ENCODE measurements around the gene DNAAF8.

The DNAAF8 gene

DNA sequence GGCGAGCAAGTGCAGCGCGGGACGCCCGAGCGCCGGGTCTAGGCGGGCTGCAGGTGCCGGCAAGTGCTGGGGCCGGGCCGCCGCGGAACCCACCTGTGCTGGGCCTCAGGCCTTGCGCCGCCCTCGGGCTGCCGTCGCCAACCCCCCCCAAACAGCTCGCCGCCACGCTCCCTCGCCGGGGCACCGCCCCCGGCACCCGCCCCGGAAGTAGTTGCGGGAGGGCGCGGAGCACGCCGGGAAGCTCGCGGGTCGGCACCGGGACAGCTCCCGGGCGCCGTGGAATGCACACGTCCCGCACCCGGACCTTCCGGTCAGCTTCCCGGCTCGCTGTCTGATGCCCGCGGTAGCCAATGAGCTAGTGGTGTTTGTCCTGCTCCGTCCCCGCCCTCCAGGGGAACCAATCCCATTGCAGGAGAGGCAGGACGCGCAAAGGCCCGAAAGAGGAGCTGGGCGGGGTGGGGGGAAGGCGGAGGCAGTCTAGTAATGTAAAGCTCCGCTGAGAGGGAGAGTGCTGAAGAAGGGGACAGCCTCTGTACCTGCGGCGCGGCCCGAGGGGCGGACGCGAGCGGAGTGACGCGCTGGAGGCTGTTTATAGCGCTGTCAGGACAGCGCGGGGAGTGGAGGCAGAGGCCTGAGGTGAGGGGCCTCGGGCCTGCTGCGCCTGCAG lies at the start of gene DNAAF8, which contains the start of gene ANKS3:
Gene DNAAF8, plus strand, starts transcription at position 475 of the 667 bp plus-strand sequence. CDS start 1,978 bp downstream, outside the sequence.
Gene ANKS3, minus strand, starts transcription at position 209 of the 667 bp plus-strand sequence. CDS start 4,122 bp downstream, outside the sequence.
- Histone ChIP-seq H3K4me1 (peaks cover 32% of the 10 kb centered on the region), H3K4me3 (peak within 1 kb of the TSS; percentile 96), H3K36me3 (peaks cover 24% of the 10 kb centered on the region), H3K9ac (peak within 1 kb of the TSS; percentile 87), H4K20me1 (no peaks in the 10 kb centered on the region), H3K27ac (peak within 1 kb of the TSS; percentile 79), H3K9me3 (no peaks in the 10 kb centered on the region), H3K4me2 (peak within 1 kb of the TSS; percentile 99), H3K27me3 (no peaks in the 10 kb centered on the region)
- TF ChIP-seq Cebpa-rat (IDR thresholded peaks at IDR 0.05) = no peak

DNA sequence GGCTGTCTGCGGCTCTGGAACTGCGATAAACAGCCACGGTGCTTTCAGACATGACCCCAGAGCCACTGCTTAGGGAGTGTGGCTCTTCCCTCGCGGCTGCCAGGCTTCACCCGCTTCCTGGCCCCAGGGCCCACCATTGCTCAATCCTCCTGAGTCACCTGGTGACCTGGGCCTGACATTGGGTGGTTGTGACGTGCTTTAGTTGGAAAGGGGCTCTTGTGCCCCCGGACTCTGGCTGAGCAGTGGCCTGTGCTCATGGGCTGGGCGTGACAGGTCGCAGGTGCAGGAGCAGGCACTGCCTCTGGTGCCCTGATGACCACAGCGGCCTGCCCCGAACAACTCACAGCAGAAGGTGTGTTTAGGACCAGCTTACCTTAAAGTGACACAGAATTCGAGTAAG lies 49.6 kb upstream of the DNAAF8 start:
- no peak overlapping the region for H3K4me2 ChIP-seq
- no peak overlapping the region for H3K27ac ChIP-seq
- H3K36me3 ChIP-seq = peaks cover 72% of the 10 kb centered on the region
- H4K20me1 ChIP-seq = peaks cover 33% of the 10 kb centered on the region
- TF ChIP-seq Cebpa-rat (IDR thresholded peaks at IDR 0.05) = no peak
- H3K27me3 ChIP-seq = no peaks in the 10 kb centered on the region
- no peaks in the 10 kb centered on the region for H3K9me3 ChIP-seq
- H3K4me3 ChIP-seq = no peak overlapping the region
- H3K9ac ChIP-seq = 0 out of 2 replicates have a peak overlapping the region, but pooled peaks have one; percentile 7
- peaks cover 43% of the 10 kb centered on the region for H3K4me1 ChIP-seq

GRCh38 chr16:4685292-4685691 lies 49.0 kb upstream of the DNAAF8 start:
- Histone ChIP-seq H3K9ac (peak overlapping the region; percentile 7; the same call in 1 of the 2 replicates), H3K9me3 (no peaks in the 10 kb centered on the region), H3K4me3 (no peak overlapping the region), H3K36me3 (peaks cover 67% of the 10 kb centered on the region), H3K27me3 (no peaks in the 10 kb centered on the region), H3K4me1 (peaks cover 49% of the 10 kb centered on the region), H4K20me1 (peaks cover 38% of the 10 kb centered on the region), H3K27ac (0 out of 2 replicates have a peak overlapping the region, but pooled peaks have one; percentile 9), H3K4me2 (no peak overlapping the region)
- no peak for TF ChIP-seq Cebpa-rat (IDR thresholded peaks at IDR 0.05)

DNA sequence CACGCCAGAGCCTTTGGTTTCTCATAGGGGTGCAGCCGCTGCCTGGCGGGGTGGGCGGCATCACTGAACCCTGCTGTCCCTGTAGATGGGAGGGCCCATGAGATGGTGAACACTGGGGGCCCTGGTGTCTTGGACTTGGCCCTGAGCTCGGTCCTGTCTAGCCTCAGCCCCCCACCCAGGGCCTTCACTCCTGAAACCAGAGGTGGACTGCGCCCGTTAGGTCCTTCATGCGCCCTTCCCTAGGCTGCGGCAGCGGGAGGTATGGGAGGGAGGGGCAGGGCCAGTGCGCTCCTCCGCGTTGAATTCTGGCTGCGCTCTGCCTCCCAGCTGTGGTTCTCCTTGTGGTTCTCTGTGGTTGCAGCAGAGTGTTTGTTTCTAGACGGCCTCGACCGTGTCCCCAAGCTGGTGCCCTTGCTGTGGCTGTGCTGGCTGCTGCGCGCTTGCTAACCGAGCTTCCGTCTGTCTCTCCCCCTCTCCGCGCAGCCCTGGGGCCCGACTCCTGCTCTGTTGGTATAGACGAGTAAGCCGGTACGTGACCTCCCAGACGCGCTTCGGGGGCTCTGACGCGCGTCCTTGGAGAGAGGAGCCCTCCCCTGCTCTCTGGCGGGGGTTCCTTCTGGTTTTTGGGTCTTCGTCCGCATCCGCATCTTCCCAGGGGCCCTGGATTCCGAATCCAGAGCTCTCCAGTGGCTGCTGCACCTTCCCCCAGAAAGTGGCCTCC lies 48.4 kb upstream of the DNAAF8 start:
- Histone ChIP-seq H3K9me3 (no peaks in the 10 kb centered on the region), H3K4me3 (no peak overlapping the region), H3K27ac (peak overlapping the region; percentile 18; the same call in 1 of the 2 replicates), H3K9ac (peak overlapping the region; percentile 7; the same call in 1 of the 2 replicates), H3K36me3 (peaks cover 62% of the 10 kb centered on the region), H4K20me1 (peaks cover 39% of the 10 kb centered on the region), H3K27me3 (no peaks in the 10 kb centered on the region), H3K4me2 (no peak overlapping the region), H3K4me1 (peaks cover 54% of the 10 kb centered on the region)
- no peak for TF ChIP-seq Cebpa-rat (IDR thresholded peaks at IDR 0.05)

GRCh38 chr16:4686497-4687210 lies 47.7 kb upstream of the DNAAF8 start:
- Histone ChIP-seq H3K27me3 (no peaks in the 10 kb centered on the region), H3K9ac (0 out of 2 replicates have a peak overlapping the region, but pooled peaks have one; percentile 24), H3K4me1 (peaks cover 61% of the 10 kb centered on the region), H3K36me3 (peaks cover 55% of the 10 kb centered on the region), H3K9me3 (no peaks in the 10 kb centered on the region), H4K20me1 (peaks cover 32% of the 10 kb centered on the region), H3K27ac (peak overlapping the region; percentile 18; the same call in 1 of the 2 replicates), H3K4me2 (peak overlapping the region; percentile 99; the same call in 1 of the 2 replicates), H3K4me3 (no peak overlapping the region)
- no peak for TF ChIP-seq Cebpa-rat (IDR thresholded peaks at IDR 0.05)

GRCh38 chr16:4687416-4687815 lies 46.9 kb upstream of the DNAAF8 start:
- peaks cover 47% of the 10 kb centered on the region for H3K36me3 ChIP-seq
- peak overlapping the region; percentile 99 for H3K4me2 ChIP-seq

GRCh38 chr16:4687946-4688673 lies 46.2 kb upstream of the DNAAF8 start:
- no peaks in the 10 kb centered on the region for H3K9me3 ChIP-seq
- peak overlapping the region; percentile 90 for H3K27ac ChIP-seq
- peak overlapping the region; percentile 99 for H3K4me2 ChIP-seq
- peaks cover 40% of the 10 kb centered on the region for H3K36me3 ChIP-seq
- peak overlapping the region; percentile 56 for H3K4me3 ChIP-seq
- peak overlapping the region; percentile 71 for H3K9ac ChIP-seq
- H3K4me1 ChIP-seq = peaks cover 76% of the 10 kb centered on the region
- H4K20me1 ChIP-seq = peaks cover 32% of the 10 kb centered on the region
- no peak for TF ChIP-seq Cebpa-rat (IDR thresholded peaks at IDR 0.05)
- no peaks in the 10 kb centered on the region for H3K27me3 ChIP-seq

More at GRCh38 chr16:4687416-4687815, 46.9 kb upstream of the DNAAF8 start:
- no peaks in the 10 kb centered on the region for H3K9me3 ChIP-seq
- no peak for TF ChIP-seq Cebpa-rat (IDR thresholded peaks at IDR 0.05)
- peaks cover 32% of the 10 kb centered on the region for H4K20me1 ChIP-seq
- no peak overlapping the region for H3K4me3 ChIP-seq
- H3K9ac ChIP-seq = peak overlapping the region; percentile 71; the same call in 1 of the 2 replicates
- H3K4me1 ChIP-seq = peaks cover 69% of the 10 kb centered on the region
- no peaks in the 10 kb centered on the region for H3K27me3 ChIP-seq
- H3K27ac ChIP-seq = peak overlapping the region; percentile 90

DNA sequence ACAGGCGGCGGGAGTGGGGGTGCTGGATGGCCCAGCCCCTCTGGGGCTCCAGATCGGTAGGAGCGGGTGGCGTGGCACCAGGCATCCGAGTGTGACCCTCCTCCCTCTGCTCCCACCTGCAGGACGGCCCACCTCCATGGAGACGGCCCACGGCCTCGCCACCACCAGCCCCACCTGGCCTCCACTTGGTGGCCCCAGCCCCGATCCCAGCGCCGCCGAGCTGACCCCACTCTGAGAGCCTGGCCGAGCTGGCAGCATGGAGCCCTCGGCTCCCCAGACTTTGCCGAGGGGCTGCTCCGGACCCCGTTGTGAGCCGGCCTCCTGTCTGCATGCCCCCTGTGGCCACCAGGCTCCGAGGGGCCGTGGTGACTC lies 45.7 kb upstream of the DNAAF8 start:
- TF ChIP-seq Cebpa-rat (IDR thresholded peaks at IDR 0.05) = no peak
- Histone ChIP-seq H3K9ac (peak overlapping the region; percentile 71), H3K4me2 (peak overlapping the region; percentile 99), H3K4me3 (peak overlapping the region; percentile 56), H4K20me1 (peaks cover 32% of the 10 kb centered on the region), H3K9me3 (no peaks in the 10 kb centered on the region), H3K27me3 (no peaks in the 10 kb centered on the region), H3K4me1 (peaks cover 77% of the 10 kb centered on the region), H3K27ac (peak overlapping the region; percentile 90), H3K36me3 (peaks cover 35% of the 10 kb centered on the region)
